ENCODE data around the gene JARID2. TPM values are rescaled to one million over a fixed set of nuclear protein-coding genes. Genes with fewer than 3 reads are reported as not detected.

Gene JARID2
- total and polyA plus RNA-seq, 7 donors = 1.8 to 7.8 (median 6.1) TPM

DNA sequence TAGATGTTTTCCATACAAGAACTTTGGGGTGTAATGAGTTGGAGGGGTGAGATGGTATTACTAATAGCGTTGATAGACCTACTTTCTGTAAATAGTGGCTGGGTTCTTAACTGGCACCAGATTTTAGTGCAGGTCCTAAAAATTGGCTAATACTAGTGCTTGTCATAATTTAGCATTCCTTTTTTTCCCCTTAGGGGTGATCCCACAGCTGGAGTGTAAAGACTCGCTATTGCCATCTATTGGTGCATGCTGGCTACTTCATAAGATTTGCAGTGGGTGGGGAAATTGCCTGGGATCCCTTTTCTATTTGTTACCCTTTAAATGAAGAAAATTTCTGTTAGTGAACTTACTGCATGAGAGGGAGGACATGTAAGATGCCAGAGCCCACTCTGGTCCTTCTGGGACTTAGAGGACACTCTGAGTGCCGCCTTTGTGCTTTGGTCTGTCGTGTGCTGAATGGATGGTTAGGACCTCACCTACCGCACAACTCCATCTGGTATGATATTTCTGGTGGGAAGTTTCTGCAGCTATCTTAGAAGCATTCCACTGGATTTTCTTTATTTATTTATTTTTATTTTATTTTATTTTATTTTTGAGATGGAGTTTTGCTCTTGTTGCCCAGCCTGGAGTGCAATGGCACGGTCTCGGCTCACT lies 195.5 kb downstream of the JARID2 start:
- no peaks in the 10 kb centered on the region for H3K27me3 ChIP-seq
- no peak overlapping the region for H3K4me3 ChIP-seq
- peaks cover 0 to 51% (median 36%) of the 10 kb centered on the region in 4 donors for H3K4me1 ChIP-seq
- TF ChIP-seq POLR2A (IDR thresholded peaks at IDR 0.05) (no peak), EP300 (IDR thresholded peaks at IDR 0.05) (no peak), POLR2AphosphoS5 (IDR thresholded peaks at IDR 0.05) (peak in 2 of 4 donors; percentile 15 to 17)
- TF ChIP-seq, protein P1, sequence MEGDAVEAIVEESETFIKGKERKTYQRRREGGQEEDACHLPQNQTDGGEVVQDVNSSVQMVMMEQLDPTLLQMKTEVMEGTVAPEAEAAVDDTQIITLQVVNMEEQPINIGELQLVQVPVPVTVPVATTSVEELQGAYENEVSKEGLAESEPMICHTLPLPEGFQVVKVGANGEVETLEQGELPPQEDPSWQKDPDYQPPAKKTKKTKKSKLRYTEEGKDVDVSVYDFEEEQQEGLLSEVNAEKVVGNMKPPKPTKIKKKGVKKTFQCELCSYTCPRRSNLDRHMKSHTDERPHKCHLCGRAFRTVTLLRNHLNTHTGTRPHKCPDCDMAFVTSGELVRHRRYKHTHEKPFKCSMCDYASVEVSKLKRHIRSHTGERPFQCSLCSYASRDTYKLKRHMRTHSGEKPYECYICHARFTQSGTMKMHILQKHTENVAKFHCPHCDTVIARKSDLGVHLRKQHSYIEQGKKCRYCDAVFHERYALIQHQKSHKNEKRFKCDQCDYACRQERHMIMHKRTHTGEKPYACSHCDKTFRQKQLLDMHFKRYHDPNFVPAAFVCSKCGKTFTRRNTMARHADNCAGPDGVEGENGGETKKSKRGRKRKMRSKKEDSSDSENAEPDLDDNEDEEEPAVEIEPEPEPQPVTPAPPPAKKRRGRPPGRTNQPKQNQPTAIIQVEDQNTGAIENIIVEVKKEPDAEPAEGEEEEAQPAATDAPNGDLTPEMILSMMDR (IDR thresholded peaks at IDR 0.05) = peak; percentile 30 to 82 (median 66)
- H3K36me3 ChIP-seq = no peaks in the 10 kb centered on the region
- no peak for DNase-seq
- H3K27ac ChIP-seq = no peak overlapping the region
- intact Hi-C loops (cut with DNase I) = no loop called here
- WGBS, 2 donors = 76 to 77% methylated on average over 7 of the region's 7 CpGs
- no peaks in the 10 kb centered on the region for H3K9me3 ChIP-seq

DNA sequence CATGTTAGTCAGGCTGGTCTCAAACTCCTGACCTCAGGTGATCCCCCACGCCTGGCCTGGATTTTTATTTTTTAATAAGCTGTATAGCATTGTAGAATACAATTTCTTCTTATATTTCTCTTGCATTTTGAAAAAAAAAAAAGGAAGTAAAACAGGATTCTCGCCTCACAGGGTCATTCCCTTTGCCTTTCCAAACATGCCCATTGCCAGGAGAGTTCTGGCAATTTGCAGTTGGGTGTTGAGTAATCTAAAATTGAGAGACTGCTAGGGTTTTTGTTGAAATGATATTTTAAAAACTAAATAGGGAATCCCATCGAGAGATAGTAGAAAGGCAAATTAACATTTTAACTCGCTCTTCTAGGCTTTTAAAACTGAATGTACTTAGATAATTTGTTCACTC lies 196.1 kb downstream of the JARID2 start:
- intact Hi-C loops (cut with DNase I) = loop anchor here (2.0 kb wide), 2 partner anchors 197 to 1231 kb away; no protein-coding TSS in a partner anchor
- TF ChIP-seq EP300 (IDR thresholded peaks at IDR 0.05) = no peak
- TF ChIP-seq, protein P1 (IDR thresholded peaks at IDR 0.05) = no peak
- TF ChIP-seq POLR2AphosphoS5 (IDR thresholded peaks at IDR 0.05) = no peak
- no peak for TF ChIP-seq POLR2A (IDR thresholded peaks at IDR 0.05)
- no peaks in the 10 kb centered on the region for H3K27me3 ChIP-seq
- no peak overlapping the region for H3K4me3 ChIP-seq
- DNase-seq = no peak
- WGBS, 2 donors = 81 to 85% methylated on average over 4 of the region's 4 CpGs
- H3K4me1 ChIP-seq = peaks cover 0 to 51% (median 36%) of the 10 kb centered on the region in 4 donors
- H3K27ac ChIP-seq = peak overlapping the region in 2 of 4 donors; percentile 24 to 30
- H3K36me3 ChIP-seq = no peaks in the 10 kb centered on the region
- H3K9me3 ChIP-seq = no peaks in the 10 kb centered on the region

DNA sequence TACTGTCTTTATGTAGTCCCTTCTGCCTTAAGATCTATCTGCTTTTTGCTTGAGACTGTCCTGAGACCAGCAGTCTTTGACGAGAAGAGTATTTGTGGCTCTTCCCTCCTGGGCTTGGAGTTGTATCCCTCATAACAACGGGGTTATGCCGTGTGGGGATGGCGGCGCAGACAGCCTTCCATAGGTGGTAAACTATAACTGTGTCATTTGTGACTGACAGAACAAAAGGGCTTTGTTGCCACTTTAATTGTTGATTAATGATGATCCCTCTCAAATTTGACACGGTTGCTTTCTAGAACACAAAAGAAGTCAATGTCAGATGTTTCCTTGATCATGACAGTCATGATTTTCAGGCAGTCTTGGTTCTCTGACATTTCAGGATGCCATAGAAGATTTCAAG lies 196.6 kb downstream of the JARID2 start:
- no peak for DNase-seq
- Histone ChIP-seq H3K4me1 (peaks cover 0 to 51% (median 36%) of the 10 kb centered on the region in 4 donors), H3K9me3 (no peaks in the 10 kb centered on the region), H3K27me3 (no peaks in the 10 kb centered on the region), H3K36me3 (no peaks in the 10 kb centered on the region), H3K4me3 (no peak overlapping the region), H3K27ac (peak overlapping the region in 2 of 4 donors; percentile 24 to 30)
- 82 to 89% methylated on average over 6 of the region's 6 CpGs for WGBS, 2 donors
- no peak for TF ChIP-seq EP300 (IDR thresholded peaks at IDR 0.05)
- TF ChIP-seq, protein P1 (IDR thresholded peaks at IDR 0.05) = no peak
- TF ChIP-seq POLR2AphosphoS5 (IDR thresholded peaks at IDR 0.05) = no peak
- TF ChIP-seq POLR2A (IDR thresholded peaks at IDR 0.05) = no peak
- intact Hi-C loops (cut with DNase I) = loop anchor here (2.0 kb wide), 2 partner anchors 198 to 1232 kb away; no protein-coding TSS in a partner anchor

DNA sequence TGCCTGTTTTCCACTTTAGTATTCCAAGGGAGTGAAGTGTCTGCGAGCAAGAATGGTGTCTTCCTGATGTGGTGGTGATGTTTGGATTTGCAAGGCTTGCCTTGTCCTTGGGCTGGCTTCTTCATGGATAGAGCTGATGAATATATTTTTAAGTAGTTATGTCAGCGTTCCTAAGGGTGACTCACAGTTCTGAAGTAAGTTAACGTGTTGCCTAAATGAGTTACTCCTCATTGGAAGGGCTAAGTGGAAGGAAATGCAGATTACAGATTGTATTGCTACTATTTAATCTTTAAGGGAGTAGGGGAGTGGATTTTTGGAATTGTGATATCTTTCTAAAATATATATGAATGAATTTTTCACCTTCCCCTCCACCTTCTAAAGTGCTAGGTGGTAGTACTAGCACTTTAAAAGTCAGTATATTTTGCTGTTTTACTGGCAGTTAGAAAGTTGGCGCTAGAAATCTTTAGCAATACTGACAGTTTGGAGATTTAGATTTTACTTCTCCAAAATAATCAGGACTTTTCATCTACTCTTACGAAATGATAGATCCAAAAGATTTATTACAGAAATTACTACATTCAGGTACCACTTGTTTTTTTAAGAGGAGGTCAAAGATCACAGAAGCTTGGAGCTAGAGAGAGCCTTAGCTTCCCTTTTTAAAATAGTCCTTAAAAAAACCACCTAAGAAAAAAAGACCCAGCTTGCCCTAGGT lies 197.4 kb downstream of the JARID2 start:
- no peaks in the 10 kb centered on the region for H3K9me3 ChIP-seq
- DNase-seq = no peak
- no peaks in the 10 kb centered on the region for H3K36me3 ChIP-seq
- H3K27ac ChIP-seq = peak overlapping the region in 2 of 4 donors; percentile 24 to 30
- WGBS, 2 donors = 49 to 72% methylated on average over 5 of the region's 5 CpGs
- intact Hi-C loops (cut with DNase I) = loop anchor here (2.0 kb wide), 2 partner anchors 198 to 1232 kb away; no protein-coding TSS in a partner anchor
- H3K4me3 ChIP-seq = no peak overlapping the region
- TF ChIP-seq POLR2AphosphoS5 (IDR thresholded peaks at IDR 0.05) (peak in 2 of 4 donors; percentile 12 to 34), EP300 (IDR thresholded peaks at IDR 0.05) (no peak)
- H3K27me3 ChIP-seq = no peaks in the 10 kb centered on the region
- H3K4me1 ChIP-seq = peaks cover 0 to 56% (median 37%) of the 10 kb centered on the region in 4 donors

DNA sequence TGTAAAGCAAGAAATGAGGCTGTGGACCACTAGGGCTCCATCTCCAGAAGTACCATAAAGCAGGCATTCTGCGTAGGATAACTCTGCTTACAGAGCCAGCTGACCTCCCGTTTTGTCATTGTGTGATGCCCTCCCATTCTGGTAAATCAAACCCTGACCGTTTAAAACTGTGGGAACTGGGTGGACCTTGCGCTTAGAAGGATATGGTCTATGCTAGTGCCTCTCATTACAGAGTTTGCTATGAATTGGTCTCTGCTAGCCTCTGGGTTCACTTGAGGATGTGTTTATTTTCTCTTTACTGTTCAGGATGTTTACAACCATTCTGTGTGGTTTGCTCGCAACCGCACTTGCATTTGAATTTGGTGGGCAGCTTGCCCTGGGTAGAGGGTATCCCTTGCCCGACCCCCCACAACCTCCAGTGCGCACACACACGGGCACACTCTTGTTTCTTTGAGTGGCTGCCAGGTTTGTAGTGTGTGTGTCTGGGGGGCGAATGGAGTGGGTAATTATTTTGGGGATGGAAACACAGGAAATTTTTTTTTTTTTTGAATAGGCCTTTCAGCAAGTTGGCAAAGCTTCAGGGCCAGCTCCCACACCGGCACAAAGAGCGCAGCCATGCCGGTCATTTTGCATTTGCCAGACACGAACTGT lies 198.3 kb downstream of the JARID2 start:
- intact Hi-C loops (cut with DNase I) = no loop called here
- no peak overlapping the region for H3K4me3 ChIP-seq
- 69 to 72% methylated on average over 14 of the region's 14 CpGs for WGBS, 2 donors

More for the DNA sequence above, 198.3 kb downstream of the JARID2 start:
- H3K9me3 ChIP-seq = no peaks in the 10 kb centered on the region
- peaks cover 0 to 59% (median 37%) of the 10 kb centered on the region in 4 donors for H3K4me1 ChIP-seq
- TF ChIP-seq EP300 (IDR thresholded peaks at IDR 0.05) (no peak), POLR2AphosphoS5 (IDR thresholded peaks at IDR 0.05) (no peak), POLR2A (IDR thresholded peaks at IDR 0.05) (no peak)
- TF ChIP-seq, protein P1 (IDR thresholded peaks at IDR 0.05) = no peak
- H3K36me3 ChIP-seq = no peaks in the 10 kb centered on the region
- H3K27me3 ChIP-seq = no peaks in the 10 kb centered on the region
- no peak overlapping the region for H3K27ac ChIP-seq
- DNase-seq = no peak

Measured in sigmoid colon (tissue), 7 donors.